HG02943 (cell line): ENCODE results near the gene CCL20.

Experiments
- ATAC-seq: cut with Tn5 transposase; IDR thresholded peaks from one replicate; pipeline ENCODE4 v1.9.1; 2021; ENCODE audit warnings: mild to moderate bottlenecking, low read depth, moderate library complexity; ENCODE audit not compliant: unreplicated experiment

The CCL20 gene

GRCh38 chr2:227799202-227799601 lies 14.4 kb upstream of the CCL20 start:
- no peak for ATAC-seq

GRCh38 chr2:227802882-227803281 lies 10.8 kb upstream of the CCL20 start:
- no peak for ATAC-seq

- ATAC-seq, result no peak
Observed at GRCh38 chr2:227804975-227805374, 8.7 kb upstream of the CCL20 start.

GRCh38 chr2:227805578-227805977 lies 8.1 kb upstream of the CCL20 start:
- ATAC-seq, result no peak

- no peak for ATAC-seq
Observed at GRCh38 chr2:227808936-227809335, 4.7 kb upstream of the CCL20 start.

- no peak for ATAC-seq
Observed at GRCh38 chr2:227812001-227812400, 1.6 kb upstream of the CCL20 start.

GRCh38 chr2:227813229-227813561 lies 447 bp upstream of the CCL20 start:
- no peak for ATAC-seq

- no peak for ATAC-seq
Observed at GRCh38 chr2:227815066-227815465, 1.4 kb downstream of the CCL20 start.

- ATAC-seq, result no peak
Observed at GRCh38 chr2:227816507-227817294, 3.1 kb downstream of the CCL20 start.

- no peak for ATAC-seq
Observed at GRCh38 chr2:227817336-227817735, 3.7 kb downstream of the CCL20 start.

GRCh38 chr2:227817850-227818674 lies 4.4 kb downstream of the CCL20 start:
- ATAC-seq, result no peak

- no peak for ATAC-seq
Observed at GRCh38 chr2:227818675-227819397, 5.2 kb downstream of the CCL20 start.

GRCh38 chr2:227819398-227819697 lies 5.7 kb downstream of the CCL20 start:
- ATAC-seq, result no peak

GRCh38 chr2:227821043-227821942 lies 7.7 kb downstream of the CCL20 start:
- ATAC-seq, result no peak

- ATAC-seq, result no peak
Observed at GRCh38 chr2:227822416-227823003, 8.9 kb downstream of the CCL20 start.

GRCh38 chr2:227823922-227824321 lies 10.3 kb downstream of the CCL20 start:
- ATAC-seq, result no peak

GRCh38 chr2:227824711-227825110 lies 11.1 kb downstream of the CCL20 start:
- no peak for ATAC-seq

- no peak for ATAC-seq
Observed at GRCh38 chr2:227826019-227826521, 12.4 kb downstream of the CCL20 start.

GRCh38 chr2:227826563-227826962 lies 12.9 kb downstream of the CCL20 start:
- no peak for ATAC-seq

GRCh38 chr2:227827143-227827542 lies 13.5 kb downstream of the CCL20 start:
- ATAC-seq, result no peak
